Esophagus squamous epithelium (tissue), 5 donors: ENCODE results near the gene LDAH. TPM values are rescaled to one million over a fixed set of nuclear protein-coding genes. Genes with fewer than 3 reads are reported as not detected.

Experiments
- DNase-seq: peaks from one replicate; lab custom pipeline; 2025; lab: John Stamatoyannopoulos, UW
- H3K27ac ChIP-seq, 4 donors: fragments of 200-600 bp; sonication (generic); one replicate each; pipeline ENCODE4 v1.5.1; 2016 to 2019; ENCODE audit warnings: mild to moderate bottlenecking in 1 of 4
- H3K27me3 ChIP-seq, 4 donors: fragments of 200-600 bp; sonication (generic); 1 replicate in 3 of 4; 2 replicates in 1 of 4; pipeline versions ENCODE4 v1.5.1 to v1.6.0; 2017 to 2021; ENCODE audit warnings: antibody characterized with exemption in 1 of 4
- H3K36me3 ChIP-seq, 3 donors: fragments of 200-600 bp; sonication (generic); one replicate each; pipeline ENCODE4 v1.5.1; 2016 to 2019
- H3K4me1 ChIP-seq, 3 donors: fragments of 200-600 bp; sonication (generic); one replicate each; pipeline ENCODE4 v1.5.1; 2017 to 2019
- H3K4me3 ChIP-seq, 4 donors: fragments of 200-600 bp; sonication (generic); 1 replicate in 3 of 4; 2 replicates in 1 of 4; pipeline ENCODE4 v1.5.1; 2016 to 2019; ENCODE audit warnings: mild to moderate bottlenecking in 2 of 4, moderate library complexity in 1 of 4
- H3K9me3 ChIP-seq, 3 donors: fragments of 200-600 bp; sonication (generic); one replicate each; pipeline ENCODE4 v1.5.1; 2016 to 2019
- CTCF ChIP-seq, 6 experiments: fragments of 450-650 bp in 4 of 6; fragments of 200-600 bp in 2 of 6; sonication (generic) in 2 of 6; IDR thresholded peaks; one replicate each; pipeline ENCODE4 v1.5.1; 2016 to 2019; ENCODE audit warnings: antibody characterized with exemption in 6 of 6, mild to moderate bottlenecking in 4 of 6, moderate library complexity in 4 of 6
- POLR2A ChIP-seq, 4 donors: fragments of 450-650 bp; IDR thresholded peaks; one replicate each; pipeline ENCODE4 v1.6.1; 2017; ENCODE audit warnings: antibody characterized with exemption in 4 of 4, mild to moderate bottlenecking in 4 of 4, moderate library complexity in 3 of 4
- WGBS, 2 donors: methylation state at CpG; one replicate each; pipeline ENCODE4 v1.1.5; 2018; 5-methylcytosine and 5-hydroxymethylcytosine counted together
- intact Hi-C: fragments of 100-400 bp; cut with DNase I; formaldehyde crosslinking; loops from one replicate; pipeline ENCODE4 v1.15.0; 2022
- total RNA-seq, 4 donors: library from RNA; depleted of rRNA; stranded (reverse); fragments of >200 nt; gene quantifications; one replicate each; pipeline ENCODE4 v1.1.0, GENCODE V29; 2016
- donor health status: DM: yes; HTN: yes; CAD: no.

Gene LDAH
- total RNA-seq, 4 donors from 2014 or later = 5.8 to 12.4 (median 8.5) TPM

- Histone ChIP-seq H3K9me3 (no peaks in the 10 kb centered on the region), H3K27ac (peak overlapping the region; percentile 13 to 83 (median 72)), H3K36me3 (no peaks in the 10 kb centered on the region), H3K4me3 (no peak overlapping the region), H3K27me3 (peaks cover 5 to 65% (median 14%) of the 10 kb centered on the region in 4 donors), H3K4me1 (peaks cover 20 to 65% (median 22%) of the 10 kb centered on the region in 3 donors)
- TF ChIP-seq CTCF (IDR thresholded peaks at IDR 0.05) (peak; percentile 92 to 99 (median 94)), POLR2A (IDR thresholded peaks at IDR 0.05) (no peak)
- intact Hi-C loops = loop anchor here (5.0 kb wide), 1 partner anchor 301 kb away; no protein-coding TSS in a partner anchor
- no peak for DNase-seq
- 27 to 40% methylated on average over 7 to 8 of the region's 11 CpGs for WGBS, 2 donors
Measured at GRCh38 chr2:20661421-20662307, 161.2 kb downstream of the LDAH start.

DNA sequence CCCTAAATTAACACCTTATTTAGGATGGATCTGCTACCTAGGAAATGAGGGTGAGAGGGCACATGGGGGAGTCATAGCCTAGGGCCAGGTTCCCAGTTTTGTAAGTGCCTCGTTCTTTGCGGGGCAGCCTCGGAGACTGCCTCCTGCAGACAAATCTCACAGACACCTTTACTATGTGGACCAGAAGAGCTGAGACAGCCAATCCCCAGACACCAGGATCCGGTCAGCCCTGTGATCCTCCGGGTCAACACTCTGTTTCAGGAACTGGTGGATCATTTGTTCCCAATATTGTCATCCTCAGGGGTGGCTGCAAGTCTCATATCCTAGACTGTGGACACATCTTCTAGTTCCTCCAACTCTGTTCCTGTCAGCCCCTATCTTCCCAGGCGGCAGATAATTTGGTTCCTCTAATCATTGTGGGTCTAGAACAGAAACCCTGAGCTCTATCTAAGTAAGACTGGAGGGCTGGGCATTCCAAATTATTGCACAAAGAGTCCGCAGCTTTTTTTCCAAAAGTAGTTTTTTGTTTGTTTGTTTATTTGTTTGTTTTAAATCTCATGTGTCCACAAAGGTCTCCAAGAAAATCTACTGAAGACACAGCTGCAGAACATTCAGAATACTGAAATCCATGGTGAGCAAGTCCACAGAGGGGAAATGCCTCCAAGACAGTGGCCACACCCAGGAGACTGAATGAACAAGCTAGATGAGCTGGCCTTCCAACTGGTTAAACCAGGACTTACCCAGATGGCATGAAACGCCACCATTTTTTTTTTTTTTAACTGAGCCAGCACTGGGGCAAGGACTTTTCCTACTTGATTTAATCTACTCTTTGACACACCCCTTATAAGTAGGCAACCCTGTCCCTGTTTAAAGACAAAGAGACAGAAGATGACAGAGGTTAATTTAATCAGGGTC lies 162.1 kb downstream of the LDAH start:
- DNase-seq = no peak
- peaks cover 0 to 56% (median 10%) of the 10 kb centered on the region in 4 donors for H3K27me3 ChIP-seq
- 39 to 40% methylated on average over 3 to 8 of the region's 8 CpGs for WGBS, 2 donors
- no peaks in the 10 kb centered on the region for H3K36me3 ChIP-seq
- intact Hi-C loops = loop anchor here (5.0 kb wide), 1 partner anchor 302 kb away; no protein-coding TSS in a partner anchor
- peaks cover 11 to 56% (median 13%) of the 10 kb centered on the region in 3 donors for H3K4me1 ChIP-seq
- H3K4me3 ChIP-seq = no peak overlapping the region
- TF ChIP-seq POLR2A (IDR thresholded peaks at IDR 0.05) (no peak), CTCF (IDR thresholded peaks at IDR 0.05) (no peak)
- peak overlapping the region in 3 of 4 donors; percentile 66 to 83 (median 78) for H3K27ac ChIP-seq
- no peaks in the 10 kb centered on the region for H3K9me3 ChIP-seq

- no peak for DNase-seq
- H3K4me3 ChIP-seq = no peak overlapping the region
- H3K9me3 ChIP-seq = no peaks in the 10 kb centered on the region
- WGBS, 2 donors = 74 to 93% methylated on average over 4 of the region's 4 CpGs
- no peak overlapping the region for H3K27ac ChIP-seq
- peaks cover 0 to 25% (median 0%) of the 10 kb centered on the region in 4 donors for H3K27me3 ChIP-seq
- H3K36me3 ChIP-seq = no peaks in the 10 kb centered on the region
- peaks cover 3 to 34% (median 3%) of the 10 kb centered on the region in 3 donors for H3K4me1 ChIP-seq
- TF ChIP-seq POLR2A (IDR thresholded peaks at IDR 0.05) (no peak), CTCF (IDR thresholded peaks at IDR 0.05) (no peak)
- intact Hi-C loops = no loop called here
Measured at GRCh38 chr2:20657522-20658235, 165.2 kb downstream of the LDAH start.

DNA sequence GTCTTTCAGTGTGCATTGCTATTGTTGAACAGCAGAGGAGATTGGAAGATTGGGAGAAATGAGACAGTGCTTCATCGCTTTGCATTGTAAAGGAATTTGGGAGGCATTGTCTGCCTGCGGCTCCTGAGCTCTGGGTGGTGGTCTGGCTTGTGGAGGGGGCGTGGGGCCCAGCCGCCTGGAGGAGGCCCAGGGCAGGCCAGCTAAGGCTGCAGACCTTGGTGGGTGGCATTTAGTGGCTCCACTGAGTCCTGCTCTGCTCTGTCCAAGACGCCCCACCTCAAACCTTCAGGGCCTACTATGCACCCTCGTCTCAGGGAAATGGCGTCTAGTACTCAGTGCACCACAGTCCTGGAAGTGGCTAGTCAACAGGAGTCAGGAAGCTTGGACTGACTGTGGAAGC lies 166.3 kb downstream of the LDAH start:
- H3K36me3 ChIP-seq = no peaks in the 10 kb centered on the region
- no peak for DNase-seq
- H3K9me3 ChIP-seq = no peaks in the 10 kb centered on the region
- H3K4me3 ChIP-seq = no peak overlapping the region
- intact Hi-C loops = no loop called here
- peaks cover 0 to 14% (median 0%) of the 10 kb centered on the region in 4 donors for H3K27me3 ChIP-seq
- TF ChIP-seq POLR2A (IDR thresholded peaks at IDR 0.05) = no peak
- no peak for TF ChIP-seq CTCF (IDR thresholded peaks at IDR 0.05)
- no peak overlapping the region for H3K27ac ChIP-seq
- H3K4me1 ChIP-seq = peaks cover 2 to 32% (median 3%) of the 10 kb centered on the region in 3 donors
- 84 to 89% methylated on average over 3 of the region's 7 CpGs for WGBS, 2 donors
